Activated CD4-positive, alpha-beta T cell treated with anti-CD3 and anti-CD28 coated beads for 4 hours (primary cell): ENCODE measurements around the gene DLEC1.
"Not testable (repeated sequence)": the region's sequence is repeated elsewhere in the genome, so short reads cannot be mapped to it uniquely, and the experiment has no call there.

ENCODE experiments used
- DNase-seq, 2 donors: peaks; one replicate each; pipeline ENCODE4 v3.0.0-alpha.2; 2020

Gene DLEC1

GRCh38 chr3:38018296-38019266 lies 20.4 kb upstream of the DLEC1 start:
- DNase-seq = no peak

GRCh38 chr3:38019658-38020341 lies 19.2 kb upstream of the DLEC1 start:
- no peak for DNase-seq

GRCh38 chr3:38020342-38020726 lies 18.7 kb upstream of the DLEC1 start:
- no peak for DNase-seq

DNA sequence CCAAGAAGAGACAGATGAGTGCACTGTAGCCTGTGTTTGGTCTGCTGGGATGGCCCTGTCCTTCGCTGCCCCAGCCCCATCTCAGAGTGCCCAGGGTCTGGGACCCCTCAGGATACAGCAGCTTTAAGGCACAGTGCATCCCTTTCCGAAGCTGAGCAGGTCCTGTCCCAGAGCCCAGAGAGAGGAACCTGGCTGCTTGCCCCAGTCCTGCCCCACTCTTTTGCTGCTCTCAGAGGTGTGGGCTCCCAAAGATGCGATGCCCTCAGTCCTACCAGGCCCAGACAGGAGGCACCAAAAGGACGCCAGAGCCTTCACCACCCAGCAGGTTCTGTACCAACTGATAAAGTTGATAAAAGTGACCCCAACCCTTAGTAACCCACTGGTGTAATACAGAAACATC lies 17.8 kb upstream of the DLEC1 start:
- DNase-seq = no peak

GRCh38 chr3:38022301-38022700 lies 16.7 kb upstream of the DLEC1 start:
- DNase-seq = no peak

DNA sequence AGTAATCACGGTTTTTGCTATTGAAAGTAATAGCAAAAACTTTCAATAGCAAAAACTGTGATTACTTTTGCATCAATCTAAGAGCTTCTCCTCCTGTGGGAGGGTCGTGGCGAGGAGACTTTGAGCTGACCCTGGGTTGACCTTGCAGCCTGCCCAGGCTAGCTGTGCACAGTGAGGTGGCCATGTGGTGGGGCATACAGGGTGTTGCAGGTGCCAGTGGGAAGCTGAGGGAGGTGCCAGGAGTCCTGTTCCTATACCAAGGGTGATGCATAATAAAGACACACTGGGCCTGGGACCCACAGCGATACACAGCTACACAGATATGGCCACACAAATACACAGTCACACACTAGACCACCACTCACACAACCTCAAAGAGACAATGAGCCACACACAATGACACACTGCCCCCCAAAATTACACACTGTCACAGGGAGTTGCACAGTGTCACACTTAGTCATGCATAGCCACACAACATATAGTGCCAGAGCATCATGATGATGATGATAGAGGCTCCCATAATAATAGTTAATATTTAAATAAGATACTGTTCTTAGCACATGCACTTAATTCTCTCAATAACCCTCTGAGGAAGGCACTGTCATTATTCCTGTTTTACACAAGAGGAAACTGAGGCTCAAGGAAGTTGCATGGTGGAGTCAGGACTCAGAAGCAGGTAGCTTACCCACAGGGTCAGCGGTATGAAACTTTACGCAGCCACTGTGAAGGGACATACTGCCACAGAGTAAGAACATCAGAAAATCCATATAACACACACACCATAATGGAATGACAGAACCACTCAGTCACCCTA lies 15.9 kb upstream of the DLEC1 start:
- no peak for DNase-seq

DNA sequence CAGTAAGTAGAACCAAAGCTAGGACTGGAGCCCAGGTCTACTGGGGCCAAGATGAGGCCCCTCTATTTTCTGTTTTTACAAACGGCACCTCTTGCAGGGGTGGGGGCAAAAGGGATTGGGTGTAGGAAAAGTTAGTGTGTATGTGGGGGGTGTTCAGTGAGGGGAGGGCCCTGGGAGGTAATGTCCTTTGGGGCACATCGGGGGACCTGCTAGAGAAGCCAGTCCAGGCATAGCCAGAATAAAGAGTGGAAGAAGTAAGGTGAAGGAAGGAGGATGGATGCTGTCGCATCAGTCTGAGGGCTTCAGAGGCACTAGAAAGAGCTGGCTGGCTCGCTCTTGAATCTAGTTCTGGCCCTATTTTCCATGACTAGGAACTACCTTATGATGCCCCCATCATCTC lies 12.2 kb upstream of the DLEC1 start:
- DNase-seq = no peak

GRCh38 chr3:38027466-38028465 lies 11.2 kb upstream of the DLEC1 start:
- no peak for DNase-seq

- DNase-seq = no peak
These were observed 10.2 kb upstream of the DLEC1 start for GRCh38 chr3:38028621-38029361.

DNA sequence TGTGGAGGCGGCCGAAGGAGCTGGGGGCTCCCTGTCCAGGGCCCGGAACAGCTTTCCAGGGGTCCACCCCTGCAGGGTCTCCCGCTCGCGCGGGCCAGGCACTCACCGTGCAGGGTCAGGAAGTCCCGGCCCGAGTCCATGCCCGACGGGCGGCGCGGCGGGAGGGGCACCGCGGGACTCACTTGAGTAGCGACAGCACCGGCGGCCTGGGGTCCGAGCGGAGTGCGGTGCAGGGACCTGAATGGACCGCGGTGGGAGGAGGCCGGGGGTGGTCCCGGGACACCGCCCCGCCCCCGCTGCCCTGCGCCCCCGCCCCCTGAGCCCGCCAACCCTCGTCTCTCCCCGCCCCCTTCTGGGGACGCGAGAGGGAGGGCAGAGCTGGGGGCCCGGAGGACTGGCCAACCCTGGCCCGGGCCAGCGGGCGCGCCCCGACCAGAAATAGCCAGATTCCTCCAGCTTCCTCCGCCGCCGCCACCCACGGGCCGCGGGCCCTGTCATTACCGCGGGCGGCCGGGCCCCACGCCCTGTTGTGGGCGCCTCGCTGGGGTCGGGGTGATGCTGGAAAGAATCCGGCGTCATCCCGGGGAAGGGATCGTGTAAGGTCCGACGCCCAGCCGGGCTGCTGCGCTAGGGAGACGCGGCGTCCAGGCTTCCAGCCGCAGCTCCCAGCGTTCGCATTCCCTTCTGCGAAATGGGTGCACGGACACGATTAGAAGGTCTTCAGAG lies 9.4 kb upstream of the DLEC1 start, which contains the start of gene PLCD1:
Gene PLCD1 (minus strand): TSS at position 243 of the 726 bp plus-strand sequence. CDS start 103 bp downstream, at position 140.
- DNase-seq = peak; percentile 23 to 42

DNA sequence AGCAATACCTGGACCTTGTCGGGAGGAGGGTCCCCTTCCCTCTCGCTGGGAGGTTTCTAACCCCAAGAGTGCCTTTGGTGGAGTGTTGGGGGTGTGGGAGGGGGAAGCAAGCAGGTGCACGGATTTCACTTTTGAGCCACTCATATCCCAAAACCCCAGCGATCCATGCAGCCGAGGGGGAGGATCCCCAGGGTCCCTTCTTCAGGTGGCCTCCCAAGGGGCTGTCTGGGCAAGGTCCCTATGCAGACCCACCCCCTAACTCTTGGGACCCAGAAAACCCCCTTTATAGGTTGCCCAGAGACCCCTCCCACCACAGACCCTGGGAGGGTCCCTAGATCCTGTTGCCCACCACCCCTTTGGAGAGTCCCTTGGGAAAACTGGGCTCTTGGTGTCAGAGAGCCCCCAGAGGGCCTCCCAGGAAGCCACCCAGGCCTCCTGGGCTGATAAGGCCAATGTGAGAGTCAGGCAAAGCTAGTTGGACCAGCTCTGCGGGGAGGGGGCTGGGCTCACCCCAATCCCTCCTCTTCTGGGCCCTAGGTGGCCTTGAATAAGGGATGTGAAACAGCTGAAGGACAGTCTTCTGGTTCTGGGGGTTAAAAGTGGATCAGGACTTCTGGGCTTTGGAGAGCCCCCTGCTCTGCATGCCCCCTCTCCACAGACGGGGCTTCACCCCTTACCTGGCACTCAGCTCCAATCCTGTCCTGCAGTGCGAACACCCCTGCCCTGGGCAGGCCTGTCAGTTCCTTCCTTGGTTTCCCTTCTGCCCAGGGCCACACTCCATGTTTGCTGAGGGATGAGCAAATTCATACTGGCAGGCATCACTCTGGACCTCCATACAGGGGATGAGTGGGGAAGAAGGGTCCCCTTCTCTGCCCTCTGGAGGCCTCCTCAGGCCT lies 8.6 kb upstream of the DLEC1 start:
- DNase-seq = no peak

DNA sequence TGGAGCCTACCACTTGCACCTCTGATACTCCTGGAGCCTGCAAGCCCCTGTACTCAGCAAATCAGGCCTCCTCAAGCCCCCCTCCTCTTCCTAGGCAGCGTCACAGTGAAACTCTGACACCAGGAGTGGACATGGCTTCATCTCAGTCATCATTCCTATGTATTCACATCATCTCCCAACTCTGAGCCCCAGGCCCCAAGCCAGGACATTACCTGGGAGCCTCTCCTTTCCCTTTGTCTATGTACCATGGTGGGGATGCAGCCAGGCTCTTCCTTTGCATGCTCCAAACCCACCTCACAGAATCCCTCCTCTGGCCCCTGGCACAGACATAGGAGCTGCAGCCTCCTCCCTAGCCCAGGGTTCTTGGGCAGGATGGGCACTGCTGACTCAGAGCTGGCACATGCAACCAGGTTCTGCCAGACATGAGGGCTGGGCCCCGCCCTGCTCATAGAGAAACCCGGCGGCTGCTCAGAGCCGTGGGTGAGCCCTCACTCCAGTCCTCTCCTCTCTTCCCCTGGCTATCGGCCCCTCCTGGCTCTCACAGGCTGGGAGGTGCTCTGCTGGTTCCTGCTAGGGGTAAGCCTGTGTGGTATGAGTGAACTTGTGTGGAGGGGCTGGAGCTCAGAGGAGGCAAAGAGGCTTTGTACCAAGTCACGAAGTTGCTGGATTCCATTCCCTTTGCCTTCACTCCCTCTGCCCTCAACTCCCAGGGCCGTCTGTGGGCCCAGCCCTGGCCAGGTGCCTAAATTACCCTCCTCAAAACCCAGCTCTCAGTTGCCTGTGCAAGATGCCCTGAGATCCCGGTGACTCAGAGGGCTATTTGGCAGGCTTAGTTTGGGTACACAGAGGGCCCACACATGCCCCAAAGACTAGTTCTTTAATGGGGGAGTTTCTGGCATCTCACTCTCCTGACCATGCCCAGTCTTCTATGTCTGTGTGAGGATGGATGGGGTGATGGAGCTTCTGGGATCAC lies 7.7 kb upstream of the DLEC1 start:
- DNase-seq = peak; percentile 57 to 67

GRCh38 chr3:38032328-38032865 lies 6.6 kb upstream of the DLEC1 start:
- no peak for DNase-seq

DNA sequence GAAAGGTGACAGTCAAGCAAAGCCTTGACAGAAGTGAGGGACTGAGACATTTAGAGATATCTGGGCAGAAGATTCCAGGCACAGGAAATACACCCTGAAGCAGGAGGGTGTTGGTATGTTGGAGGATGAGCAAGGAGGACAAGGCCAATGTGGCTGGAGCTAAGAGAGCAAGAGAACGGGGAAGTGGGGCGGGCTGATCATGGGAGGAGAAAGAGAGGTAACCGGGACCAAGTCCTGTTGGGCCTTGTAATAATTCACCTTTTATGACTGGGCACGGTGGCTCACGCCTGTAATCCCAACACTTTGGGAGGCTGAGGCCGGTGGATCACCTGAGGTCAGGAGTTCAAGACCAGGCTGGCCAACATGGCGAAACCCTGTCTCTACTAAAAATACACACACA lies 5.4 kb upstream of the DLEC1 start:
- DNase-seq = not testable (repeated sequence)

GRCh38 chr3:38034335-38034734 lies 4.7 kb upstream of the DLEC1 start:
- DNase-seq = not testable (repeated sequence)

DNA sequence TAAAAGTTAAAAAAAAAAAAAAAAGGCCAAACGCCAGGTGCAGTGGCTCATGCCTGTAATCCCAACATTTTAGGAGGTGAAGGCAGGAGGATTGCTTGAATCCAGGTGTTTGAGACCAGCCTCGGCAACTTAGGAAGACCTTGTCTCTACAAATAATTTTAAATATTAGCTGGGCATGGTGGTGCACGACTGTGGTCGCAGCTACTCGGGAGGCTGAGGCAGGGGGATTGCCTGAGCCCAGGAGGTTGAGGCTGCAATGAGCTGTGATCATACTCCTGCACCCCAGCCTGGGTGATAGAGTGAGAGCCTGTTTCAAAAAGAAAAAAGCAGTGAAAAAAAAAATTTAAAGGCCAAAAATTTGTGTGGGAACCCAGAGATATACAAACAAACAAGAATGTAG lies 2.7 kb upstream of the DLEC1 start:
- no peak for DNase-seq

DNA sequence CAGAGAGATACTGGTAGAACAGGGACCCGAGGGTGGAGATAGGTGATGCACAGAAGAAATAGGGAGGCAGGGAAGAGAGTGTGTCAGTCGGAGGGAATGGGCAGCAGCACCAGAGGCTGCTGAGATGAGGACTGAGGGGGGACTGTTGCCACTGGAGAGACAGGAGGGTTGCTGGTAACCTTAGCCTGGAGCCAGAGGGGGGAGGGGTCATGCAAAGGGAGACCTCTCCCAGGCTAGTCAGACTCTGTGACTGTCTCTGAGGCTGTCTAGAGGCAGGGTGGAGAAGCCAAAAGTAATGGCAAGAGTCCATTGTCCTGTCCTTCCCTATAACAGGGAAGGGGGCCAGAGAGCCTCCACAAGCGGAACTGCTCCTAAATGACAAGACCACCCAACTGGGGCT lies 2.1 kb upstream of the DLEC1 start:
- DNase-seq = no peak

GRCh38 chr3:38038447-38038911 lies 529 bp upstream of the DLEC1 start:
- DNase-seq = peak; percentile 56 to 60
